ENCODE data around the gene BIRC6.

- no peak for TF ChIP-seq BHLHE40 (IDR thresholded peaks at IDR 0.05; ENCODE audit: low read depth, low read length)
- TF ChIP-seq, protein P1, sequence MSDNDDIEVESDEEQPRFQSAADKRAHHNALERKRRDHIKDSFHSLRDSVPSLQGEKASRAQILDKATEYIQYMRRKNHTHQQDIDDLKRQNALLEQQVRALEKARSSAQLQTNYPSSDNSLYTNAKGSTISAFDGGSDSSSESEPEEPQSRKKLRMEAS (IDR thresholded peaks at IDR 0.05) = no peak
- TF ChIP-seq MYC (IDR thresholded peaks at IDR 0.05; ENCODE audit: borderline replicate concordance, low read length) = no peak
- no peak for TF ChIP-seq RAD21 (conservative IDR thresholded peaks at IDR 0.05 in 1 of 2, IDR thresholded peaks at IDR 0.05 in 1 of 2)
These were observed 46.2 kb upstream of the BIRC6 start for GRCh38 chr2:32310577-32310976.
